Ammon's horn (tissue), 1 donor: Measurements from ENCODE around the gene SPON1.

Experiments used
- DNase-seq: peaks from one replicate; pipeline ENCODE4 v3.0.0-alpha.2; 2016; ENCODE audit warnings: low spot score

The SPON1 gene

GRCh38 chr11:14036469-14036868 is 73.9 kb downstream of the SPON1 start:
- DNase-seq, result no peak

DNA sequence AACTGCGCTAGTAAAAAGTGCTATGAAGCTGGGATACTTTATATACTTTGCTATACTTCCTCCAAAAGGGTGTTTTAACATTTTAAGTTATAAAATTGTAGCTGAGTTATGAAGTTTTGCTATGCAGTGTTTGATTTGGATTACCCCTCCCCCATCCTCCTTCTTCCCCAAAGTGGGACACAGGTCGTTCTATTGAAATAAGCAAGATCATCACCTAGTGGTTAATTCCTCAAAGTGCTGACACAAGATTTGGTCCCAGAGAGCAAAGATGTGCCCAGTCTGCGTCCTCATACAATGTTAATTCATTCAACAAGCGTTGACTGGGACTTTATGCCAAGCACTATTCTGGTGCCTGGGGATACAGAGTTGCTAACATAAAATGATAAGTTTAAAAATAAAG is 78.5 kb downstream of the SPON1 start:
- no peak for DNase-seq

DNA sequence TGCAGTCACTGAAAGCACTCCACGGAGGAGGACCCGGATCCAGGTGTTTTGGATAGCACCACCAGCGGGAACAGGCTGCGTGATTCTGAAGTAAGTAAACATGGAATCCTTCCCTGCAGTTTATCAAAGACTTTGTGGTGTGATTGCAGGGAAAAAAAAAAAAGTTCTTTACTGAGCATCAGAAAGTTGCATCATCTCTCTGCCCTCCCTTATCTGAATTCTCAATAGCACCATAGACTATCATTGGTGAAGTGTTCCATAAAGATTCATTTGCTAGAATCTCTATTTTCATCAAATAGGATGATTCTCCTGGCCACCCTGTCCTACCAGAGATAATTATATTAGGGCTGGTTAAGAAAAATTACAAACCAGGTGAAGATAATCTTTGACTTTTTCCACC is 79.0 kb downstream of the SPON1 start:
- DNase-seq, result no peak

DNA sequence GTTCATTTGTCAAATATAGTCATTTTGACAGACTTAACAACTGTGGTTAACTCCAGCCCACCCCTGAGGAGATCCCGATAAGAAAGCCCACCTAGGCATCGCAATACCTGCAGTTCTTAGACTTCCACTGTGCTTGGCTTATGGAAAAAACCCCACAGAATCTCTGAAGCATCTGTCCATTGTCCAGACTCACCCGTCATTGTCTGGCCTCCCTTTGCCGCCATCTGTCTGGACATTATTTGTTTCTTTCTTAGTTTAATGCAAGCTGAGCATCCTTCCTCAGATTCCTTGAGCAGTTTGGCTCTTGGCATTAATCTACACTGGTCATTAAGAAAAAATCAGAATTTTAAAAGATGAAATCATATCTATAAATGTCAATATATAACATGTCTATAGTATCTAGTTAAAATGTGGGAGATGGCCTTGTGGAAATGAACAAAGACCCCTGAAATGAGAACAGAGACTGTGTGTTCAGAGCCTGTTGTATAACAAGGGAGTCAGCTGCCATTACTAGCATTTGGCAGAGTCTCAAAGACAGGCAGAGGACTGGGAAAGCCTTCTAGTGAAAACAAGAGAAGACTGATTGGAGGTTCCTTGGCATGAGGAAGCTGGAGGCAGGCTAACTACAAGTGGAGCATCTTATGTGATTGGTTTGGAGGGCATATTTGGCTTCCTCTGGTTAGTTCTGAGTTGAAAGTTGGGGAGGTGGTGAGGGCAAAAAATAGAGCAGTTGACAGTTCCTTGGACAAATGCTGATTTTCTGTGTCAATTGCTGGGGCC is 80.4 kb downstream of the SPON1 start:
- DNase-seq, result peak; percentile 75

GRCh38 chr11:14044916-14045315 is 82.4 kb downstream of the SPON1 start:
- DNase-seq, result no peak

- DNase-seq, result no peak
Measured at GRCh38 chr11:14045417-14045816, 82.9 kb downstream of the SPON1 start.

GRCh38 chr11:14052198-14052597 is 89.7 kb downstream of the SPON1 start:
- no peak for DNase-seq

DNA sequence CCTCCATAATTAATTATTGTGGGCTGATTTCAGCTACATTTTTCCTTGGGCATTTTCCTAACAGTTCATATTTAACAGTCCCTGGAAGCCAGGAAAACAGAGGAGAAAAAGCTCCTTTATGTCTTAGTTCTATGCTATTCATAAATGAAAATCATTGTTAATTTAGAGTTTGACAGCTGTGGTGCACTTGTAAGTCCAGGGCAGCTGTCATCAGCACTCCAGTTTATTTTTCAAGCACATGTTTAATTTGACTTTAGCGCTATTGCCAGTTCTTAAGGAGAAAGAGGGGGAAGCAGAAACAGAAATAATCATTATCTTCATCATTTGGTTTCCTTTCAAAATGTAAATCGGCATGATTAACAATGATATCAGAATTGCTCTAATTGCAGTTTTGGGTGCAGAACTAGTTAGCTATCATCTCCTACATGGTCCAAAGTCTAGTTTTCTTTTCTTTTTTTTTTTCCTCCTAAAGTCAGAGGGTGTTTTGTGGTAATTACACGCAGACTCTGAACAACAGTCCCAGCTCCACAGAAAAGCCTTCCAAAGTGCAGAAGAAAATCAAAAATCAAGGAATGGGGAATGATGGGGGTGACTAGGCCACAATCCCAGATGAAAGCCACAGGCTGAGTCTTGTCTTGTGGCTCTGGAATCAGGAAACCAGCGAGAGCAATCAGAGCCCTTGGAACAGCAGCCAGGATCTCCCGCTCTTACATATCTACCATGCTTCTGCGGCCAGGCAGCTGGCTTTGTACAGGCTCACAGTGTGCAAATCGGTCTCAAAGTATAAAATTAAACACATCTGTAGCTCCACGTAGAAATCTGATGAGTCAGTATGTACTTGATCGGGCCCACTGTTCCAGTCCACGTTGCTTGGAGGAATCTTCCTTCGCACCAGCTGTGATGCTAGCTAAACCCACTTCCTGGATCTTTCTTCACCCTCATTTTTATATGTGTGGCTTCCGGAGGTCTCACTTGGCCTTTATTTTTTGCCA is 91.9 kb downstream of the SPON1 start:
- DNase-seq, result no peak

DNA sequence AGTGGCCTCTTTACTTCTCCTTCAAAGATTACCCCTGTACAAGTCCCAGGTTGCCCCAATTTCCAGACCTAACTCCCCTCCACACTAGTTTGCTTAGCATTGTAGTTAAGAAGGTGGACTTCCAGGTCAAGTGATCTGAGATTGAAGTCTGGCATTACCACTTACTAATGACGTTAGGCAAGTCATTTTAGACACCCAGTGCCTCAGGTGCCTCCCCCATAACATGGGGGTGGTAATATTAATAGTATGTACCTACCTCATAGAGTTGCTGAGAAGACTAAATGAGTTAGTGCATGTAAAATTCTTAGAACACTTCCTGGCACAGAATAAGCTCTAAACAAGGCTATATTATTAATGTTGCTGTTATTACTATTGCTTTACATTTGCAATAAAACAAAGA is 93.4 kb downstream of the SPON1 start:
- no peak for DNase-seq

DNA sequence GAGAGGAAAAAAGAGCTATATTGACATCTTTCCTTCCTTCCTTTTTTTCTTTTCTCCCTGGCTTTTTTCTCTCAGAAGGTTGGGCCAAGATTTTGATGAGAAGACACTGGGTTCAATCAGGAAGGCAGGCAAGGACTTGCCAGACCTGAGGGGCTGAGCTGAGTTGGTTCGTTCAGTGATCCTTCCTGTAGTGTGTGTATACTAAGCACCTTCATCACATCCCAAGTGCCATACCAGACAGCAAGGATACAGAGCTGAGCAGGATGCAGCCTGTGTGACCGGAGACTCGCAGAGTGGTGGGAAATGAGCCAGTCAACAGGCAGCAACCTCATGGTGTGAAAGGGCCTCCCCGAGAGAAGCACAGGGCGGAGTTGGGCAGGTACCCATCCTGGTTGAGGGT is 95.5 kb downstream of the SPON1 start:
- no peak for DNase-seq

- DNase-seq, result peak; percentile 65
Measured at GRCh38 chr11:14059491-14059890, 97.0 kb downstream of the SPON1 start.

DNA sequence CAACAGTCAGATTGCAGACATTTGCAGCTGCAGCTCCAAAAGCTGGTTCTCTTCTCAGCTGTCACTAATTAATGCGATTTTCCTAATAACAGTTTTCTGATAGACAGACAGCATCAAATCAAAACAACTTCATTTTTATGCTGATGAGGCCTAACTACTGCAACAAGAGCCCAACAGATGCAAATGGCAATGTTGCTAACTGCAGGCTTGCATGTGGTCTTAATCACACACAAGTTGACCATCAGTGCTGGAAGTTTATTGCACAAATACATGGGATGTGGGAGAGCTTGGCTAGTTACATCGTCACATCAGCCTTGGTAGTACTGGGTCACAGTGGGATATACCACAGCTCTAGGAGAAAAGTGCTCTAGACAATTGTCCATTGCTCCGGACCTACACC is 99.2 kb downstream of the SPON1 start:
- no peak for DNase-seq

- peak; percentile 42 for DNase-seq
Measured at GRCh38 chr11:14065141-14065540, 102.6 kb downstream of the SPON1 start.

DNA sequence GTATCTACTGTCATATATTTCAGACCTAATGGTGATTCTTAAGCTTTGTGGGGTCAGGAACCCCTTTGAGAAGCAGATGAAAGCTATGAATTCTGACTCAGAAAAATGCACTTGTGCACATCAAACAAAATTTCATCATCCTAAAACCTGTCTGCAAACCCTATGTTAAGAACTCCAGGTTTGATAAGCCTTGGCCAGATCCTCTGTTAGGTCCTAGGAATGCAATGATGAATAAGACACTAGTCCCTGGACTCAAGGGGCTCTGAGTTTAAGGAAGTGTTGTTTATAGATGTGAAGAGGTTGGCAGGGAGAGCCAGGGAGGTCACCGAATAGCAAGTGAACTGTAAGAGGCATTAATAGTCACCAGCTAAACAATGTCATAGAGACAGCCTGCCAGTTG is 103.2 kb downstream of the SPON1 start:
- no peak for DNase-seq

DNA sequence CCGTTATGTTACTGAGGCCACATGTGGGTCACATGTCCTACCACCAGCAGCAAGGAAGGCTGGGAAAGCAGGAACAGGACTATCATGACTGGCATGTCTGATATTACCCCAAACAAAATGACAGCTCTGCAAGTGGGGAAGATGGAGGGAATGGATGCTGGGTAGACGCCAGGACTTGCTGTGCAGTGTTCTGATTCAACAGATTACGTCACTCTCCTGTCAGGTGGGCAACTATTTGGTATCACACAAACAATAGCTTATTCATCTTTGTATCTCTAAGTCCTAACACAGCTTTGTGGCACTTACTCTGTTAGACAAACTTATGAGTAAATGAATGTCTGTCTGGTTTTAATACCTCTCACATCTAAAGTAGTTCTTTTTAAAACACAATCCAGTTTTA is 105.2 kb downstream of the SPON1 start:
- no peak for DNase-seq

DNA sequence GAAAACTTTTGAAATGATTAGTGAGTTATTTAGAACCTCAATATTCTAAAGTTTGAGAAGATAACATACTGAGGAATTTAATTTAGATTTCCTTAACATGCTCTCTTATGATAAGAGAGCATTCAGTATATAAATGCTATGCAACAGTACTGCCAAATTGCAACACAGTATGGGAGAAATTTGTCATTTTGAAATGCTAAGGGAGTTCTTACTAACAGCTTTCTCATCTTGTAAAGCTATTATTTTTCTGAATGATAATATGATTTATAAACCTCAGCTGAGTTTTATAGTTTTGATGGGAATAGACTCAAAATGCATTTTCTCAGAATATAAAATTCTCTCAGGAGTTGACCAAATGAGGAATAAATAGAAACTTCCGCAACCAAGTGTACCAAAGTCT is 108.4 kb downstream of the SPON1 start:
- no peak for DNase-seq

GRCh38 chr11:14073849-14074476 is 111.4 kb downstream of the SPON1 start:
- DNase-seq, result no peak

GRCh38 chr11:14075118-14076078 is 112.9 kb downstream of the SPON1 start:
- no peak for DNase-seq

GRCh38 chr11:14079011-14079410 is 116.5 kb downstream of the SPON1 start:
- DNase-seq, result no peak

DNA sequence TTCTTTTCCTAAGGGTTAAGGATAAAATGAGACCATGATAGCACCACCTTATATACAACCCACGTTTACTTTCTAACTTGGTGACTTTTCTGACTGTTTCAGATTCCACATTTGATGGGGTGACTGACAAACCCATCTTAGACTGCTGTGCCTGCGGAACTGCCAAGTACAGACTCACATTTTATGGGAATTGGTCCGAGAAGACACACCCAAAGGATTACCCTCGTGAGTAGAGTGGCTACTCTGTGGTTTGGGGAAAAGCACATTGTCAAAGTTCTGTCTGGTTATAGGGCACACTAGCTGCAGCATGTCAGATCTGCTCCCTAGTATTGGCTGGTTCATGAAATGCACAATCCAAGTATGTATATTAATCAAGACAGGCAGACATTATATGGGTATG is 117.3 kb downstream of the SPON1 start:
- no peak for DNase-seq

DNA sequence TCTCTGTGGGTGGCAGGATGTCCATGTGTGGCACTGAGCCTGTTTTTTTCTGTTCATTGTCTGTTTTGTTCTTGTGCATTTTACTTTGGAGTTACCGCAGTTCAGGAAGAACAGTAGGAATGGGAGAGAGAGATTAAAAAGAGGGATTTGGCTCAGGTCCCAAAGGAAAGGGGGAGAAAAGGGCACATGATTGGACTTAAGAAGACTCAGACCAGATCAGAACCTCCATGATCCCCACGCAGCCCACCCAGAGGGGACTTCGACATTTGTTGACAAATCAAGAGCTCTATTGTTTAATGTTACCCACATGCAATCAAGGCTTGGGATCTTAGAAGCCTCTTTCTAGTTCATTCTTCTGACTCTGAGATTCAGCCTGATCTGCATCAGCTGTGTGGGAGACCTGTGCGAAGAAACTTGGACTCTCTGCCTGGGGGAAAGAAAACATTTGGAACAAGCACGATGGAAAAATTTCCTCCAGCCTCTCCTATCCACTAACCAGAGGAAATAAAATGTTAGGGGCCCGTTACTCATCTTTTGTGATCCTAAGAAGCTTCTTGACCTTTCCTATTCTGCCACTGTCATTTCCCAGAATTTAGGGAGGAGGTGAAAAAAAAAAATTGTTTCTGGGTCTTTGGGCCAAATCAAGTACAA is 119.2 kb downstream of the SPON1 start:
- no peak for DNase-seq
